ENCODE measurements around the gene SMURF2.
"Not testable (repeated sequence)": the region's sequence is repeated elsewhere in the genome, so short reads cannot be mapped to it uniquely, and the experiment has no call there.

The SMURF2 gene

GRCh38 chr17:64664299-64664981, 2.3 kb upstream of the SMURF2 start:
- DNase-seq: not testable (repeated sequence)

DNA sequence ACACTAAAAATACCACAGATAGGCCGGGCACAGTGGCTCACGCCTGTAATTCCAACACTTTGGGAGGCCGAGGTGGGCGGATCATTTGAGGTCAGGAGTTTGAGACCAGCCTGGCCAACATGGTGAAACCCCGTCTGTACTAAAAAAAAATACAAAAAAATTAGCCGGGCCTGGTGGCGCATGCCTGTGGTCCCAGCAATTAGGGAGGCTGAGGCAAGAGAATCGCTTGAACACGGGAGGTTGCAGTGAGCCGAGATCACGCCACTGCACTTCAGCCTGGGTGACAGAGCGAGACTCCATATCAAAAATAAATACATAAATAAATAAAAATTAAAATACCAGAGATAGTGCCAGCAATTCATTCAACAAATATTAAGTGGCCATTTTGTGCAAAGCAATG, 1.7 kb upstream of the SMURF2 start:
- DNase-seq: not testable (repeated sequence)

GRCh38 chr17:64662774-64663367, 764 bp upstream of the SMURF2 start:
- DNase-seq: peak; percentile 64

GRCh38 chr17:64661726-64661975, 456 bp downstream of the SMURF2 start:
- DNase-seq: peak; percentile 16

DNA sequence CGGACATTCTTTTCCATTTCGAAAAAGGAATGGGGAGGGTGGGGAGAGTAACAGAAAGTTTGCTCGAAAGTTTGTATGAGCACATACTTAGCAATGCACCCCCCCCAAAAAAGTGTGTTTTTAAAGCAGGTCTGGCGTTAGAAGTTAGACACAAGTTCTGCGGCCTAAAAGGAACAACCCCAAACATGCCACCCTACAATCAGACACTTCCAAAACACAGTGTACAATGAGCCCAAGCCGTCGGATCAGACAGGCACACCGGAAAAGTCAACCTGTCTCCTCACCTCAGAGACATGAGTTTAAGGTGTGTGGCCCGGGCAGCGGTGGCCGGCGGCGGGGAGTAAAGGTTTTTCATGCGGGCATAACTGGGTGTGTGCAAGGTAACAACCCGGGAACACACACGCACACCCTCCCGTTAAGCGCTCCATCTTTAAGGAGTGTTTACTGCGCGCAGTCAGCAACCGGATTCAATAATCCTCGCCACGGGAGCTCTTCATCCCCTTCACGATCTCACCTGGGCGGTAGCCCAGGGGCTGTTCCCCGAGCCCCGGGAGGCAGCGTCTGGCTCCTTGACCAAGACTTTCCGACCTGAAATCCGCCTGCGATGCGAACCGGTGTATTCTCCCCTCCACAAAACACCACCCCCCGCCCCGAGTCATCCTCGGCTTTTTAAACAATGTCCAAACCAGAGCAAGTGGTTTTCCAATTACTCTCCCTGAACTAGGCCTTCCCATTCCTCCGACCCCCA, 955 bp downstream of the SMURF2 start:
- not testable (repeated sequence) for DNase-seq

GRCh38 chr17:64660195-64660977, 1.7 kb downstream of the SMURF2 start:
- DNase-seq: not testable (repeated sequence)

GRCh38 chr17:64658931-64659330, 3.2 kb downstream of the SMURF2 start:
- no peak for DNase-seq

DNA sequence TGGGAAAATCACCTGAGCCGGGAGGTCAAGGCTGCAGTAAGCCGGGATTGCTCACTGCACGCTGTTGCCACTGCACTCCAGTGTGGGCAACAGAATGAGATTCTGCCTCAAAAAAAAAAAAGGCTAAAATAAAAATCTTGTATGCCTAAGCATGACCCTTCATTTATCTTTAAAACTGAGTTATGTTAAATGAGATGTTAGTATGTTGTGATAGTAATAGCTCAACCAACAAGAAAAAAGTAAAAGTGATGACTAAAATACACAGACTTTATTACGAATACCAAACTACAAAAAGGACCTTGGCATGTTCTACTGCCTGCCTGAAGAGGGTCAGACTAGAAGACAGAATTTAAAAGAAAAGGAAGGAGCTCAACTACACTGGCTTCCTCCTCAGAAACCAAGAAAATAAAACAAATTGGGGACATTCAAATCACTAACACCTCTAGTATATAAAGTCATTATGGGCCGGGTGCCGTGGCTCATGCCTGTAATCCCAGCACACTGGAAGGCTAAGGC, 4.4 kb downstream of the SMURF2 start:
- no peak for DNase-seq

- DNase-seq: no peak
These were observed 6.4 kb downstream of the SMURF2 start for GRCh38 chr17:64655704-64656103.

DNA sequence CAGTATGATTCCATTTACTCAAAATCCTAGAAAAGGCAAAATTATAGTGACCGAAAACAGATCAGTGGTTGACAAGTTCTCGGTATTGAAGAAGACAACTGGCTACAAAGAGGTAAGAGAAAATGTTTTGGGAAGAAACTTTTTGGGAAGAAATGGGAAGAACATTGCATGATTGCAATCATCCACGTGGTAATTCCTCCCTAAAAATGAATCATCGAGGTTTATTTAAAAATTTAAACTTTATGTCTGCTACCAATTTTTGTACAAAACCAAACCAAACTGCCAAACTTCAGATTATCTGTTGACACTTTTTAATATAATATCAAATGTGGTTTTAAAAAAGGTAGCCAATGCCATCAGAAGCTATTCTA, 8.1 kb downstream of the SMURF2 start:
- DNase-seq: no peak

- no peak for DNase-seq
These were observed 8.7 kb downstream of the SMURF2 start for GRCh38 chr17:64653325-64653984.

DNA sequence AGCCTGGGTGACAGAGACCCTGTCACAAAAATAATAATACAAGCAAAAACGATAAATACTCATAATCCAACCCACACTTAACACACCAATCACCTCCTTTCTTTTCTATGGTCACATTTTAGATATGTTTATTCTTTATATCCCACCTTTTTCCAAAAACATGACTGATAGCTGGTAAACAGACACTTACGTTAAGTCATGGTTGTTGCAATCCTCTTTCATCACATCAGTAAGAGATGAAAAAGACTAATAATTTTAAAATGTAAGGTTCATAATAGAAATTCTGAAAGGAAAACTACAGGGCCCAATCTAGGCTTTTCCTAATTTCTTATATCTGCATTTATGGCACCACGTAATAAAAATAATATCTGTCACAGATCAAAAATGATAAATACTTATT, 10.2 kb downstream of the SMURF2 start:
- DNase-seq: no peak

- DNase-seq: no peak
These were observed 13.9 kb downstream of the SMURF2 start for GRCh38 chr17:64648234-64648633.

GRCh38 chr17:64647817-64648216, 14.3 kb downstream of the SMURF2 start:
- DNase-seq: no peak

- no peak for DNase-seq
These were observed 22.6 kb downstream of the SMURF2 start for GRCh38 chr17:64639516-64639915.

DNA sequence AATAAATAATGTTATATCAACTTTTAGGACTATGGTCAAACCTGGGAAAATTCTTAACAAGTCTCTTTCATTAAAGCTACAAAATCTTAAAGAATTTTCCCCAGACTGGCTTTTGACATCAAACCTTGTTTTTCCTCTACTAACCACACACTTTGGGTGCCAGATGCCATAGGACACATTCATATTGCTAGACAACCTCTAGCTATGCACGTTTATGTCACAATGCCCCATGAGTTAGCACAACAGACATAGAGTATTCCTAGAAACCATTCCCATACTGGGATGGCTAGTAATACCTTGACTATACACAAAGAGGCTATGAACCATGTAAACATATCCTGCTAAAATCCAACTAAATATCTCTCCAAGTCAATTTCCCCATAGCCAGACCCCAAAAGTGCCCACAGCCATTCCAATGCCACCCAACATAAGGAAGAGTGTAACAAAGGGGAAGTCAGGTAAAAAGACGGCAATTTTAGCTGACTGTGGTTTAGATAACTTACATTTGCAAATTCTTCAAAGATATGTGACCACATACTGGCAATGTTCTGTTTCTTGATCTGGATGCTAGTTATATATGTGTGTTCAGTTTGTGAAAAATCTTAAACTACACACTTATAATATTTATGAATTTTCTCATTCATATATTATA, 23.4 kb downstream of the SMURF2 start:
- no peak for DNase-seq

DNA sequence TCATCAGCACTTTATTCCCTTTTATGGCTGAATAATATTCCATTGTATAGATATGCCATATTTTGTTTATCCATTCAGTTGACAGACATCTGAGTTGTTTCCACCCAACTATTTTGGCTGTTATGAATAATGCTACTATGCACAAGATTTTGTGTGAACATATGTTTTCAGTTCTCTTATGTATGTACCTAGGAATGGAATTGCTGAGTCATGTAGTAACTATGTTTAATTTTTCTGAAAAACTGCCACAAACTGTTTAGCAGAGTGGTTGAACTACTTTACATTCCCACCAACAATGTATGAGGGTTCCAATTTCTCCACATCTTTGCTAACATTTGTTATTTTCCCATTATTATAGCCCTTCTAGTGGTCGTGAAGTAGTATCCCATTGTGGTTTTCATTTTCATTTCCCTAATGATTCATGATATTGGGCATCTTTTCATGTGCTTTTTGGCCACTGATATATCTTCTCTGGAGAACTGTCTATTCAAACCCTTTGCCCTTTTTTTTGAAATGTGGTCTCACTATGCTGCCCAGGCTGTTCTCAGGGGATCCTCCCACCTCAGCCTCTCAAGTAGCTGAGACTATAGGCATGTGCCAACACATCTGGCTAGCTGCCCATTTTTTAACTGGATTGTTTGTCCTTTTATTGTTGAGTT, 26.3 kb downstream of the SMURF2 start:
- no peak for DNase-seq

DNA sequence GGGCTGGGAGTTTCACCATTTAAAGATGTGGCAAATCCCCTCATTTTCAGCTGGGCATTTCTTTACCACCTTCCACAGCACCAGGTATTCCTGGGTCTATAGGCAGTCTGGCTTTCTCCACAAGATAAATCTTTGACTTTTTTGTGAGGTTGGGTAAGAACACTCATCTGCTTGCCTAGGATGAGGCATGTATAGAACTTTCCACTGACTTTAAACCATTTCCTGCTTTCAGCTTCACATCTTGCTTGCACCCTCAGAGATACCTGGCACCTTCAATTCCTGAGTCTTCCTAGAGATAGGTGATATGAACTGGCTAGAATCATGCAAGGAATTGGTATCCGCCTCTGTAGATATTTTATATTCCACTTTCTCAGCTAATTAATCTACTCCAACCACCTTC, 27.9 kb downstream of the SMURF2 start:
- DNase-seq: no peak

DNA sequence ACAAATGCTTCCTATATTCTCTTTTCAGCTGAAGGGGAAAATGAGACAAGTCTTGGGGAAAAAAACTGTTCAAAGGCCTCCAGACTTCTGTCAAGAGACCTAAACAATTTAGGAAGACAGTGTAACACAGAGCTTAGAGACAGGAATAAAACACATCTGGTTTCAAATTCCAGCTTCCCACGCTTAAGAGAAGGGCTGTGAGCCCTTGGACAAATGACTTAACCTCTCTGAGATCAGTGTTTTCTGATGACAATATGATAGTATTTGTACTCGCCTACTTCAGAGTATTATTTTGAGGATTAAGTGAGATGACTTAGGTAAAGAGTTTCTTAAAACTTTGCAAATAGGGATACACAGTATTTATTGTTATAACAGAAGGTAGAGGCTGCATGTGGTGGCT, 29.5 kb downstream of the SMURF2 start:
- DNase-seq: no peak

DNA sequence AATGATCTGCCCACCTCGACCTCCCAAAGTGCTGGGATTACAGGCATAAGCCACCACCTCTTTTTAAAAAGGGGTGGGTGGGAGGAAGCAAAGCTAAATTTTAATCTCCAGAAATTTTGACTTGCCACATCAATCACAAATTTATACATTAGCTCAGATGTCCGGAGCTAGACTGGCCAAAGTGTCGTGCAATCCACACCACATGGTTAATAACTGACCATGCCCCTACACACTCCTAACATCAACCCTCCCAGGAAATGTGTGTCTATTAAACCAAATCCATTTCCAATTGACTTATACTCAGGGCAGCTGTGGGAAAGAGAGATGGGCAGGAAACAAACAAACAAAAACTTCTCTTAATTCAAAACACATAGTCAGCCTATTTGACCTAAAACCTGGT, 29.9 kb downstream of the SMURF2 start:
- DNase-seq: no peak

- DNase-seq: no peak
These were observed 31.5 kb downstream of the SMURF2 start for GRCh38 chr17:64630309-64631223.

Measured in NCI-H510A (cell line).